GM21737 (cell line): ENCODE results near the gene KCNC4.

ENCODE experiments used
- ATAC-seq: cut with Tn5 transposase; IDR thresholded peaks from one replicate; pipeline ENCODE4 v1.9.1; 2021; ENCODE audit warnings: mild to moderate bottlenecking, moderate library complexity; ENCODE audit not compliant: unreplicated experiment

The KCNC4 gene

GRCh38 chr1:110188035-110188618, 22.0 kb upstream of the KCNC4 start:
- no peak for ATAC-seq

GRCh38 chr1:110189181-110189580, 20.9 kb upstream of the KCNC4 start:
- no peak for ATAC-seq

- no peak for ATAC-seq
Measured at GRCh38 chr1:110190282-110190929, 19.7 kb upstream of the KCNC4 start.

GRCh38 chr1:110192541-110192940, 17.6 kb upstream of the KCNC4 start:
- no peak for ATAC-seq

- ATAC-seq: no peak
Measured at GRCh38 chr1:110195196-110195595, 14.9 kb upstream of the KCNC4 start.

GRCh38 chr1:110196917-110197765, 13.0 kb upstream of the KCNC4 start:
- no peak for ATAC-seq

GRCh38 chr1:110197905-110198629, 12.0 kb upstream of the KCNC4 start:
- no peak for ATAC-seq

- no peak for ATAC-seq
Measured at GRCh38 chr1:110198746-110199145, 11.4 kb upstream of the KCNC4 start.

- no peak for ATAC-seq
Measured at GRCh38 chr1:110200190-110200589, 9.9 kb upstream of the KCNC4 start.

GRCh38 chr1:110200666-110201065, 9.4 kb upstream of the KCNC4 start:
- no peak for ATAC-seq

GRCh38 chr1:110201157-110201825, 8.8 kb upstream of the KCNC4 start:
- no peak for ATAC-seq

GRCh38 chr1:110203021-110203661, 7.0 kb upstream of the KCNC4 start:
- ATAC-seq: no peak

GRCh38 chr1:110205156-110205555, 5.0 kb upstream of the KCNC4 start:
- ATAC-seq: no peak

- ATAC-seq: no peak
Measured at GRCh38 chr1:110205591-110206155, 4.4 kb upstream of the KCNC4 start.

GRCh38 chr1:110206261-110206920, 3.7 kb upstream of the KCNC4 start:
- ATAC-seq: no peak

GRCh38 chr1:110207831-110208230, 2.3 kb upstream of the KCNC4 start:
- ATAC-seq: no peak

- ATAC-seq: no peak
Measured at GRCh38 chr1:110208916-110209645, 1.0 kb upstream of the KCNC4 start.

GRCh38 chr1:110210604-110211495, 736 bp downstream of the KCNC4 start:
- ATAC-seq: peak; percentile 21
